KMS-11 (cell line): ENCODE data around the gene APIP.

Experiments used
- H2AFZ ChIP-seq: fragments of 200-600 bp; sonication (generic); 2 replicates; pipeline ENCODE4 v1.6.1; 2016; ENCODE audit warnings: antibody characterized with exemption, mixed run types, low read depth
- H3K27ac ChIP-seq: fragments of 200-600 bp; sonication (generic); 2 replicates; pipeline ENCODE4 v1.6.1; 2016; ENCODE audit warnings: mild to moderate bottlenecking, mixed run types
- H3K27me3 ChIP-seq: fragments of 200-600 bp; sonication (generic); 2 replicates; pipeline ENCODE4 v1.6.1; 2017; ENCODE audit warnings: mild to moderate bottlenecking, low read depth, mixed run types, moderate library complexity; ENCODE audit not compliant: insufficient read depth
- H3K36me3 ChIP-seq: fragments of 200-600 bp; sonication (generic); 2 replicates; pipeline ENCODE4 v1.6.1; 2017; ENCODE audit warnings: mild to moderate bottlenecking, mixed run types; ENCODE audit not compliant: insufficient read depth
- H3K4me1 ChIP-seq: fragments of 200-600 bp; sonication (generic); 2 replicates; pipeline ENCODE4 v1.6.1; 2016; ENCODE audit warnings: mild to moderate bottlenecking, low read depth, mixed run types; ENCODE audit not compliant: poor library complexity, severe bottlenecking
- H3K4me2 ChIP-seq: fragments of 200-600 bp; sonication (generic); 2 replicates; pipeline ENCODE4 v1.7.0; 2016; ENCODE audit warnings: mild to moderate bottlenecking, mixed run types
- H3K4me3 ChIP-seq: fragments of 200-600 bp; sonication (generic); IDR thresholded peaks from 2 replicates; pipeline ENCODE4 v1.6.1; 2017; ENCODE audit warnings: low read depth, low read length, mixed read lengths; ENCODE audit not compliant: insufficient read depth
- H3K79me2 ChIP-seq: fragments of 200-600 bp; sonication (generic); 2 replicates; pipeline ENCODE4 v1.6.1; 2016; ENCODE audit warnings: low read depth, mixed run types; ENCODE audit not compliant: insufficient read depth
- H3K9ac ChIP-seq: fragments of 200-600 bp; sonication (generic); 2 replicates; pipeline ENCODE4 v1.6.1; 2016; ENCODE audit warnings: mild to moderate bottlenecking, mixed run types
- H4K20me1 ChIP-seq: fragments of 200-600 bp; sonication (generic); 2 replicates; pipeline ENCODE4 v1.6.1; 2016; ENCODE audit warnings: mild to moderate bottlenecking, mixed run types; ENCODE audit not compliant: insufficient read depth
- TF ChIP-seq, protein P1 (sequence below): fragments of 200-600 bp; sonication (generic); conservative IDR thresholded peaks from 2 replicates; pipeline ENCODE4 v1.6.1; 2017; ENCODE audit warnings: low read depth, mild to moderate bottlenecking, antibody characterized with exemption, low read length, moderate library complexity, mixed read lengths

Gene APIP

DNA sequence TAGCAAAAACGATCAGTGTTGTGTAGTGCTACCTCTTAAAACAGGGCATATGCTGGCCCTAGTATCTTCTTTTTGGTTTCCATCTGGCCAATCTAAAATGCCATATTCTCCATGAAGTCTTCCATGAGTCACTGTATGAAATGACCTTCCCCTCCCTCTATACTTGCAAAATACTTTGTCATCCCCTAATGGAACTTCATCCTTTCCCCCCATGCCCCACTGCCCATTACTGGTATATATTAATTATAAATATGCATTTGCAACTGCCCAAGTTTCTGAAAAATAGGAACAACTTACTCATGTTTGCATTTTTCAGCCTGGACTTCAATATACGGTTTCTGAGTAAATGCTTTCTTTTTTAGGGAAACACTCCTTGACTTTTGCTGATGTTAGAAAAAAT is 4.5 kb downstream of the APIP start:
- H4K20me1 ChIP-seq = no peaks in the 10 kb centered on the region
- H3K79me2 ChIP-seq = peaks cover 1% of the 10 kb centered on the region; the same call in 1 of the 2 replicates
- no peaks in the 10 kb centered on the region for H3K36me3 ChIP-seq
- H3K4me1 ChIP-seq = peaks cover 43% of the 10 kb centered on the region
- no peak overlapping the region for H3K27ac ChIP-seq
- peak overlapping the region; percentile 2; the same call in 1 of the 2 replicates for H3K4me2 ChIP-seq
- H3K4me3 ChIP-seq = no peak overlapping the region
- no peaks in the 10 kb centered on the region for H3K27me3 ChIP-seq
- H3K9ac ChIP-seq = no peak overlapping the region
- TF ChIP-seq, protein P1, sequence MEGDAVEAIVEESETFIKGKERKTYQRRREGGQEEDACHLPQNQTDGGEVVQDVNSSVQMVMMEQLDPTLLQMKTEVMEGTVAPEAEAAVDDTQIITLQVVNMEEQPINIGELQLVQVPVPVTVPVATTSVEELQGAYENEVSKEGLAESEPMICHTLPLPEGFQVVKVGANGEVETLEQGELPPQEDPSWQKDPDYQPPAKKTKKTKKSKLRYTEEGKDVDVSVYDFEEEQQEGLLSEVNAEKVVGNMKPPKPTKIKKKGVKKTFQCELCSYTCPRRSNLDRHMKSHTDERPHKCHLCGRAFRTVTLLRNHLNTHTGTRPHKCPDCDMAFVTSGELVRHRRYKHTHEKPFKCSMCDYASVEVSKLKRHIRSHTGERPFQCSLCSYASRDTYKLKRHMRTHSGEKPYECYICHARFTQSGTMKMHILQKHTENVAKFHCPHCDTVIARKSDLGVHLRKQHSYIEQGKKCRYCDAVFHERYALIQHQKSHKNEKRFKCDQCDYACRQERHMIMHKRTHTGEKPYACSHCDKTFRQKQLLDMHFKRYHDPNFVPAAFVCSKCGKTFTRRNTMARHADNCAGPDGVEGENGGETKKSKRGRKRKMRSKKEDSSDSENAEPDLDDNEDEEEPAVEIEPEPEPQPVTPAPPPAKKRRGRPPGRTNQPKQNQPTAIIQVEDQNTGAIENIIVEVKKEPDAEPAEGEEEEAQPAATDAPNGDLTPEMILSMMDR = no peak
- H2AFZ ChIP-seq = no peak overlapping the region

- Histone ChIP-seq H3K27ac (no peak overlapping the region), H3K79me2 (no peaks in the 10 kb centered on the region), H4K20me1 (no peaks in the 10 kb centered on the region), H3K4me3 (no peak overlapping the region), H3K27me3 (no peaks in the 10 kb centered on the region), H3K4me2 (peak overlapping the region; percentile 2; the same call in 1 of the 2 replicates), H3K9ac (no peak overlapping the region), H2AFZ (no peak overlapping the region), H3K4me1 (peaks cover 43% of the 10 kb centered on the region), H3K36me3 (no peaks in the 10 kb centered on the region)
- TF ChIP-seq, protein P1 = no peak
Observed at GRCh38 chr11:34910817-34911216, 5.4 kb downstream of the APIP start.

- Histone ChIP-seq H3K27me3 (no peaks in the 10 kb centered on the region), H3K4me1 (peaks cover 39% of the 10 kb centered on the region), H3K4me3 (no peak overlapping the region), H3K36me3 (no peaks in the 10 kb centered on the region), H2AFZ (no peak overlapping the region), H4K20me1 (no peaks in the 10 kb centered on the region), H3K4me2 (peak overlapping the region; percentile 30; the same call in 1 of the 2 replicates), H3K9ac (no peak overlapping the region), H3K79me2 (no peaks in the 10 kb centered on the region; the same call in 1 of the 2 replicates), H3K27ac (no peak overlapping the region)
- TF ChIP-seq, protein P1 = no peak
Observed at GRCh38 chr11:34909955-34910354, 6.2 kb downstream of the APIP start.

GRCh38 chr11:34909415-34909814 is 6.8 kb downstream of the APIP start:
- Histone ChIP-seq H3K27me3 (no peaks in the 10 kb centered on the region), H3K79me2 (no peaks in the 10 kb centered on the region; the same call in 1 of the 2 replicates), H3K4me1 (peaks cover 38% of the 10 kb centered on the region), H3K27ac (no peak overlapping the region), H3K9ac (no peak overlapping the region), H3K36me3 (no peaks in the 10 kb centered on the region), H3K4me3 (no peak overlapping the region), H2AFZ (no peak overlapping the region), H4K20me1 (no peaks in the 10 kb centered on the region), H3K4me2 (no peak overlapping the region)
- TF ChIP-seq, protein P1 = no peak
